ENCODE results near the gene FNBP1.

Gene FNBP1

GRCh38 chr9:130028493-130029222 is 14.3 kb downstream of the FNBP1 start:
- Histone ChIP-seq H3K4me3 (ENCODE audit: low read length in 2 of 2) (no peak overlapping the region), H3K4me2 (ENCODE audit: insufficient read depth, low read length, poor library complexity, severe bottlenecking) (no peak overlapping the region), H4K91ac (ENCODE audit: low read depth, low read length, poor library complexity) (no peak overlapping the region), H3K36me3 (replicated peaks in 1 of 2; ENCODE audit: control insufficient read depth in 2 of 2, insufficient read depth in 2 of 2, low read length in 2 of 2) (no peaks in the 10 kb centered on the region), H2BK5ac (ENCODE audit: low read length) (no peak overlapping the region), H2AFZ (ENCODE audit: low read length) (no peak overlapping the region), H2AK5ac (ENCODE audit: low read depth, low read length) (no peak overlapping the region), H3K4me1 (ENCODE audit: control insufficient read depth in 2 of 2, insufficient read depth in 1 of 2, low read depth in 1 of 2, low read length in 2 of 2) (no peaks in the 10 kb centered on the region), H3K27me3 (ENCODE audit: control insufficient read depth in 3 of 3, insufficient read depth in 3 of 3, low read depth in 1 of 3, low read length in 3 of 3) (no peaks in the 10 kb centered on the region), H2BK12ac (ENCODE audit: low read length) (no peak overlapping the region), H3K14ac (ENCODE audit: low read length) (no peak overlapping the region), H3K4ac (ENCODE audit: low read length) (no peak overlapping the region), H3K23ac (ENCODE audit: low read depth, low read length, poor library complexity) (no peak overlapping the region), H2BK15ac (ENCODE audit: low read length) (no peak overlapping the region), H3K9ac (ENCODE audit: low read depth, low read length, poor library complexity) (no peak overlapping the region), H3K27ac (replicated peaks; ENCODE audit: low read length) (no peak overlapping the region), H3K18ac (ENCODE audit: low read length) (no peak overlapping the region), H4K8ac (ENCODE audit: low read depth, low read length) (no peak overlapping the region), H3K9me3 (replicated peaks in 1 of 2; ENCODE audit: control insufficient read depth in 2 of 2, insufficient read depth in 1 of 2, low read depth in 1 of 2, low read length in 2 of 2) (no peaks in the 10 kb centered on the region), H3K79me1 (ENCODE audit: low read depth, low read length) (peaks cover under 1% of the 10 kb centered on the region), H2BK120ac (ENCODE audit: low read depth, low read length) (no peak overlapping the region)
- WGBS, 2 donors (ENCODE audit: extremely low coverage in 2 of 2, insufficient read length in 2 of 2, insufficient replicate concordance in 1 of 2), result no CpG with 5 or more reads among the region's 6 CpGs
- no peak for DNase-seq (ENCODE audit: low spot score)

DNA sequence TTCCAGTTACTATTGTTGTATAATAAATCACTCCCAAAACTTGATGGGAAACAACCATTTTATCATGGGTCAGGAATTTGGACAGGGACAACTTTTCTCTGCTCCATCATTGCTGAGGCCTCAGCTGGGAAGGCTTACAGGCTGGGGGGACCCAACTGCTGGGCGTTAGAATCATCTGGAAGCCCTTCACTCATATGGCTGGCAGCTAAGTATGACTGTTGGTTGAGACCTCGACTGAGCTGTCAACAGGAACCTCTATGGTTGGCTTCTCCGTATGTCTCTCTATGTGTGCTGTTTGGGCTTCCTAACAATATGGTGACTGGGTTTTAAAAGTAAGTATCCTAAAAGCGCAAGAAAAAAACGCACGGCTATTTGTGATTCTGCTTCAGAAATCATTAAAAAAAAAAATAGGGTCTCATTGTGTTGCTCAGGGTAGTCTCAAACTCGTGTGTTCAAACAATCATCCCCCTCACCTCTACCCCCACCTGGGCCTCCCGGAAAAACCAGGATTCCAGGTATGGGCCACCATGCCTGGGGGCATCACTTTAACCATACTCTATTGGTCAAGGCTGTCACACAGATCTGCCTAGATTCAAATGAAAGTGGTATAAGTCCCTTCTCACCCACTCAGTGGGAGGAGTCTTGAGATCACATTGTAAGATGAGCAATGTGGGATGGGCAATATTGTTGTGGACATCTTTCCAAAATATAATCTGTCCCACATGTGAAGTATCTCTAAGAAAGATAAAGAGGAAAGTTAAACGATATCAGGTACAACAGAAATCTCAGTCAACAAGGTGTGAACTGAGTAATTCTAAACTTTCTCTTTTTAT is 15.2 kb downstream of the FNBP1 start:
- Histone ChIP-seq H2BK15ac (ENCODE audit: low read length) (no peak overlapping the region), H3K27me3 (ENCODE audit: control insufficient read depth in 3 of 3, insufficient read depth in 3 of 3, low read depth in 1 of 3, low read length in 3 of 3) (no peaks in the 10 kb centered on the region), H3K23ac (ENCODE audit: low read depth, low read length, poor library complexity) (no peak overlapping the region), H3K4ac (ENCODE audit: low read length) (no peak overlapping the region), H2BK12ac (ENCODE audit: low read length) (no peak overlapping the region), H3K4me2 (ENCODE audit: insufficient read depth, low read length, poor library complexity, severe bottlenecking) (no peak overlapping the region), H3K4me3 (ENCODE audit: low read length in 2 of 2) (no peak overlapping the region), H2BK5ac (ENCODE audit: low read length) (no peak overlapping the region), H4K8ac (ENCODE audit: low read depth, low read length) (no peak overlapping the region), H3K9me3 (replicated peaks in 1 of 2; ENCODE audit: control insufficient read depth in 2 of 2, insufficient read depth in 1 of 2, low read depth in 1 of 2, low read length in 2 of 2) (no peaks in the 10 kb centered on the region), H3K9ac (ENCODE audit: low read depth, low read length, poor library complexity) (no peak overlapping the region), H3K18ac (ENCODE audit: low read length) (no peak overlapping the region), H3K4me1 (ENCODE audit: control insufficient read depth in 2 of 2, insufficient read depth in 1 of 2, low read depth in 1 of 2, low read length in 2 of 2) (no peaks in the 10 kb centered on the region), H3K36me3 (replicated peaks in 1 of 2; ENCODE audit: control insufficient read depth in 2 of 2, insufficient read depth in 2 of 2, low read length in 2 of 2) (no peaks in the 10 kb centered on the region), H4K91ac (ENCODE audit: low read depth, low read length, poor library complexity) (no peak overlapping the region), H2AFZ (ENCODE audit: low read length) (no peak overlapping the region), H2AK5ac (ENCODE audit: low read depth, low read length) (no peak overlapping the region), H3K27ac (replicated peaks; ENCODE audit: low read length) (no peak overlapping the region), H3K79me1 (ENCODE audit: low read depth, low read length) (peaks cover 3% of the 10 kb centered on the region), H2BK120ac (ENCODE audit: low read depth, low read length) (no peak overlapping the region), H3K14ac (ENCODE audit: low read length) (no peak overlapping the region)
- WGBS, 2 donors (ENCODE audit: extremely low coverage in 2 of 2, insufficient read length in 2 of 2, insufficient replicate concordance in 1 of 2), result no CpG with 5 or more reads among the region's 9 CpGs
- no peak for DNase-seq (ENCODE audit: low spot score)

DNA sequence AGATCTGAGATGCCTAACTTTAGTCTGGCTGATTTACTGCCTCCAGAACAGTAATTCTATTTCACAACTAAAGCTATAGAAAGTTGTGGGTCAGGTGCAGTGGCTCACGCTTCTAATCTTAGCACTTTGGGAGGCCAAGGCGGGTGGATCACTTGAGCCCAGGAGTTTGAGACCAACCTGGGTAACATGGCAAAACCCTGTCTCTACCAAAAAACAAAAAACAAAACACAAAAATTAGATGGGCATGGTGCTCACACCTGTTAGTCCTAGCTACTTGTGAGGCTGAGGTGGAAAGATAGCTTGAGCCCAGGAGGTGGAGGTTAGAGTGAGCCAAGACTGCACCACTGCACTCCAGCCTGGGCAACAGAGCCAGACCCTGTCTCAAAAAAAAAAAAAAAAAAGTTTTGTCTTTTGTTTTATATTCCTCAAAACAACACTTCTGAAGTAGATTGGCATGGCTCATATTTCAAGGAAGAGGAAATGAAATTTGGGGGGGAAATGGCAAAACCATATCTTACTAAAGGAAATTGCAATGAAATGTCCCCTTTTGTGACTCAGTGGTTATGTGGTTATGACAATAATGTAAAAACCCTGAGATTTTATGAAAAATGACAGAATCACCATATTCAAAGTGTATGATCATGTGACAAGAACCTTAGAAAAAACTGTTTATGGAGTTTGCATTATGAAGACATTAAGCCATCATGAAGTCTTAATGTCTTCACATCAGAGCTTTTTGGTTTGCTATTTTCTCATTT is 16.2 kb downstream of the FNBP1 start:
- Histone ChIP-seq H4K91ac (ENCODE audit: low read depth, low read length, poor library complexity) (no peak overlapping the region), H2BK120ac (ENCODE audit: low read depth, low read length) (no peak overlapping the region), H3K4ac (ENCODE audit: low read length) (no peak overlapping the region), H3K4me2 (ENCODE audit: insufficient read depth, low read length, poor library complexity, severe bottlenecking) (no peak overlapping the region), H3K23ac (ENCODE audit: low read depth, low read length, poor library complexity) (no peak overlapping the region), H3K14ac (ENCODE audit: low read length) (no peak overlapping the region), H3K36me3 (replicated peaks in 1 of 2; ENCODE audit: control insufficient read depth in 2 of 2, insufficient read depth in 2 of 2, low read length in 2 of 2) (no peaks in the 10 kb centered on the region), H3K27me3 (ENCODE audit: control insufficient read depth in 3 of 3, insufficient read depth in 3 of 3, low read depth in 1 of 3, low read length in 3 of 3) (no peaks in the 10 kb centered on the region), H4K8ac (ENCODE audit: low read depth, low read length) (no peak overlapping the region), H3K4me1 (ENCODE audit: control insufficient read depth in 2 of 2, insufficient read depth in 1 of 2, low read depth in 1 of 2, low read length in 2 of 2) (no peaks in the 10 kb centered on the region), H3K79me1 (ENCODE audit: low read depth, low read length) (peaks cover 3% of the 10 kb centered on the region), H2AK5ac (ENCODE audit: low read depth, low read length) (no peak overlapping the region), H2AFZ (ENCODE audit: low read length) (no peak overlapping the region), H2BK15ac (ENCODE audit: low read length) (no peak overlapping the region), H3K4me3 (ENCODE audit: low read length in 2 of 2) (no peak overlapping the region), H2BK5ac (ENCODE audit: low read length) (no peak overlapping the region), H2BK12ac (ENCODE audit: low read length) (no peak overlapping the region), H3K18ac (ENCODE audit: low read length) (no peak overlapping the region), H3K9me3 (replicated peaks in 1 of 2; ENCODE audit: control insufficient read depth in 2 of 2, insufficient read depth in 1 of 2, low read depth in 1 of 2, low read length in 2 of 2) (no peaks in the 10 kb centered on the region), H3K9ac (ENCODE audit: low read depth, low read length, poor library complexity) (no peak overlapping the region), H3K27ac (replicated peaks; ENCODE audit: low read length) (no peak overlapping the region)
- no peak for DNase-seq (ENCODE audit: low spot score)
- no CpG with 5 or more reads among the region's 2 CpGs for WGBS, 2 donors (ENCODE audit: extremely low coverage in 2 of 2, insufficient read length in 2 of 2, insufficient replicate concordance in 1 of 2)

DNA sequence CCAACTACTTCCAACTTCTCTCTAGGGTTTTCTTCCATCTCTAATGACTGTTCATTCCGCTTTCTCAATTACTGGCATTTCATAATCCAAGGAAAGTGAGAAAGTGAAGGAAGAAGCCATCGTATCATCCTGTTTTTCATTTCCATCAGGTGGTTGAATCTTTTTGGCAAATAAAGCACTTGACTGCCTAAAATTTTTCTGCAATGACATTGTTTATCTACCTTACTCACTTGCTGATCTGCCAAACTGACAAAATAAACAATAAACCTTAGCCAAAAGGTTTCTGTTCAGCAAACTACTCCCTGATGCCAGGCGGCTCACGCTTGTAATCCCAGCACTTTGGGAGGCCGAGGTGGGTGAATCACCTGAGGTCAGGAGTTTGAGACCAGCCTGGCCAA is 18.4 kb downstream of the FNBP1 start:
- Histone ChIP-seq H3K9ac (ENCODE audit: low read depth, low read length, poor library complexity) (no peak overlapping the region), H3K27ac (replicated peaks; ENCODE audit: low read length) (no peak overlapping the region), H2AFZ (ENCODE audit: low read length) (no peak overlapping the region), H4K91ac (ENCODE audit: low read depth, low read length, poor library complexity) (no peak overlapping the region), H3K4ac (ENCODE audit: low read length) (no peak overlapping the region), H2AK5ac (ENCODE audit: low read depth, low read length) (no peak overlapping the region), H3K79me1 (ENCODE audit: low read depth, low read length) (peaks cover 3% of the 10 kb centered on the region), H3K14ac (ENCODE audit: low read length) (no peak overlapping the region), H3K23ac (ENCODE audit: low read depth, low read length, poor library complexity) (no peak overlapping the region), H2BK5ac (ENCODE audit: low read length) (no peak overlapping the region), H2BK15ac (ENCODE audit: low read length) (no peak overlapping the region), H3K27me3 (ENCODE audit: control insufficient read depth in 3 of 3, insufficient read depth in 3 of 3, low read depth in 1 of 3, low read length in 3 of 3) (no peaks in the 10 kb centered on the region), H3K4me1 (ENCODE audit: control insufficient read depth in 2 of 2, insufficient read depth in 1 of 2, low read depth in 1 of 2, low read length in 2 of 2) (no peaks in the 10 kb centered on the region), H3K36me3 (replicated peaks in 1 of 2; ENCODE audit: control insufficient read depth in 2 of 2, insufficient read depth in 2 of 2, low read length in 2 of 2) (no peaks in the 10 kb centered on the region), H2BK120ac (ENCODE audit: low read depth, low read length) (no peak overlapping the region), H3K4me3 (ENCODE audit: low read length in 2 of 2) (no peak overlapping the region), H3K9me3 (replicated peaks in 1 of 2; ENCODE audit: control insufficient read depth in 2 of 2, insufficient read depth in 1 of 2, low read depth in 1 of 2, low read length in 2 of 2) (no peaks in the 10 kb centered on the region), H2BK12ac (ENCODE audit: low read length) (no peak overlapping the region), H4K8ac (ENCODE audit: low read depth, low read length) (no peak overlapping the region), H3K18ac (ENCODE audit: low read length) (no peak overlapping the region), H3K4me2 (ENCODE audit: insufficient read depth, low read length, poor library complexity, severe bottlenecking) (no peak overlapping the region)
- DNase-seq (ENCODE audit: low spot score), result no peak
- WGBS, 2 donors (ENCODE audit: extremely low coverage in 2 of 2, insufficient read length in 2 of 2, insufficient replicate concordance in 1 of 2), result no CpG with 5 or more reads among the region's 5 CpGs
